GM19452 (cell line): ENCODE results near the gene BAIAP2L1.

Experiments used
- ATAC-seq: cut with Tn5 transposase; IDR thresholded peaks from one replicate; pipeline ENCODE4 v1.9.1; 2021; ENCODE audit not compliant: unreplicated experiment

BAIAP2L1 gene

GRCh38 chr7:98360221-98361130 is 40.4 kb downstream of the BAIAP2L1 start:
- ATAC-seq = no peak

- ATAC-seq = no peak
These were observed 41.5 kb downstream of the BAIAP2L1 start for GRCh38 chr7:98359395-98359794.

- no peak for ATAC-seq
These were observed 42.2 kb downstream of the BAIAP2L1 start for GRCh38 chr7:98358706-98359105.

GRCh38 chr7:98357751-98358161 is 43.1 kb downstream of the BAIAP2L1 start:
- ATAC-seq = no peak

DNA sequence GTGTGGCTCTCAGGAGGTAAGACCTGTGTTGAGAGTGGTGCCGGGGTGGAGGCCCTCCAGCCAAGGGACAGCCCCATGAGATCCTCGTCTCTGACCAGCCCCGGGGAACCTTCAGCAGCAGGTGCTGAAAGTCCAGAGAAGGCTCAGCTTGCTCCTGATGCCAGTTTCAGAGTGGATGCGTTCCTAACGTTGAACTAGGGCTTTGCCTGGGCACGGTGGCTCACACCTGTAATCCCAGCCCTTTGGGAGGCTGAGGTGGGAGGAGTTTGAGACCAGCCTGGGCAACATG is 45.7 kb downstream of the BAIAP2L1 start:
- ATAC-seq = no peak

GRCh38 chr7:98354511-98355249 is 46.2 kb downstream of the BAIAP2L1 start:
- no peak for ATAC-seq

DNA sequence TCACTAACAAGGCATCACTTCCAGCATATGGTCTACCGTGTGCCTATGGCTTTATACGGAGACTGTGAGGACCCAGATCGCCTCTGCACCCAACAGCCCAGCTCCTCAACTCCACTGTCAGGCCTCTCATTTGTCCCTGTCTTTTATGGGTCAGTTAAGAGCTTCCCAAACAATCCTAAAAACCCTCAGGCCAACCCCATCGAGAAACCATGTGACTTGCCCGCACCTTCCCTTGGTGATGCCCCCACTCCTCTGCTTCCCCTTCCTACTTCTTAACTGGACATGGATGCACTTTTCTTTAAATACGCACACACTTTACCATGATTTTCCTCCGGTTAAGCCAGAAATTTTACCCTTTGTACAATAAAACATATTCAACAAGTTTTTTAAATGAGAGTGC is 46.8 kb downstream of the BAIAP2L1 start:
- ATAC-seq = no peak

- no peak for ATAC-seq
These were observed 48.3 kb downstream of the BAIAP2L1 start for GRCh38 chr7:98352621-98353020.

- no peak for ATAC-seq
These were observed 49.8 kb downstream of the BAIAP2L1 start for GRCh38 chr7:98351136-98351535.

DNA sequence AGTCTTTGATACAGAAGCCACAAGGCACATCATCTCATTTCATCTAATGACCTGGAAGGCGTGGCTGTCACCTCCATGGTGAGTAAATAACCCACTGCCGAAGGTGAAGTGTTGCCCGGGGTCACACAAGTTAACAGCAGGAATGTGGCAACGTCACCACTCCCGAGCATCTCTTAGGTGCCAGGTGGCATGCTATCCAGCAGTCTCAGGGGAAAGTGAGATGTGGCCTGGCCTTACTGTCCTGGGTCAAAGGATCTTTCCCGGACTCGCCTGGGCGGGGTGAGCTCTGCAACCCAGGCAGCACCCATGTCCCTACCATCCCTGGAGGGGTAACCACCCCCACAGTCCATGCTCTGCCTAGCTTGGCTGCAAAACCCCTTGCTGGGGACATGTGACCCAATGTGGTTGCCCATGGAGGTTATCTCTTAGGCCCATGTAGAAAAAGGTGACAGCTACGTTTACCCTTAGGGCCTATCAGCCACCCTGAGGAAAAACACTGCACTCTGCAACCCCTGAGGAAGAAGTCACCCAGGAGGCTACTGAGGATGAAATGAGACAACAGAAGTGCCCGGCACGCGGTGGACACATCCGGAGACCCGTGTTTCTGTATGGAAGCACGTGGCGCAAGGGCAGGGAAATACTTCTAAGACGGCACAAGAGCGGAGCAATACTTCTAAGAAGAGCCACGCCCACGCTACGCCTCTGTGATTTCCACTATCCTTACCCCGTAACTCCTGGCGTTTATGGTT is 52.0 kb downstream of the BAIAP2L1 start:
- no peak for ATAC-seq

DNA sequence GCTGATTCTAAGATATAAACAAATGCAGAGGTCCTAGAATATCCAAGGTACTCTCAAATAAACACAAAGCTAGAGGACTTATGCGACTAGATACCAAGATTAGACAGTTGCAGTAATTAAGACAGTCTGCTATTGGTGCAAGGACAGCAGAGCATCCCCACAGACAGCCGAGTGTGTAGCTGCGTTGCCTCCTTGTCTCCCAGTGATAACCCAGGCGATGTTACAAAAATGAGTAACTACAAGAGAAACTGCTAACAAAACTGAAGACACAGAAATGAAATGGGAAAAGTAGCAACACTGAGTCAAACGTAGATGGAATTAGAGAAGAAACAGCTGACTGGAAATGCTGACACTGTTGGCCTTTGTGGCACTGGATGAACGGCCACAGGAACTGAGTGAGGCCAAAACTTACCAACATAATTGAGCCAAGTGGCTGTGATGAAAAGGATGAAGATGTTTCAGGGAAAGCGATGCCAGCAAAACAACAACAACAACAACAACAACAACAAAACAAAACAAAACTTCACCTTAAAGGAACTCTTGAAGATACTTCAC is 54.3 kb downstream of the BAIAP2L1 start:
- ATAC-seq = no peak

DNA sequence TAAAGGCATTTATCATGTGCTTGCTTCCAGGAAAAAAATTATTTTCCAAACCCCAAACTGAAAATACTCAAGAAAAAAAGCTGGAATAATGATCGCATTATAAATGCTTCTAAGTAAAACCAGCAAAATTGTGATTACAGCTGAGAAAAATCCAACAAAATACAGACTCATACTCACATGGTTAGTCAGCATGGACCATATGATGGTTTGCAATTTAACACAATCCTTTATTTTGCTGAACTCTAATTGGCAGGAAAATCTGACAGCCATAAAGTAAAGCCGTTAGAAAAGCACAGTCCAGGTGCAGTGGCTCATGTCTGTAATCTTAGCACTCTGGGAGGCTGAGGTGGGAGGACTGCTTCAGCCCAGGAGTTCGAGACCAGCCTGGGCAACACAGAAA is 59.8 kb downstream of the BAIAP2L1 start:
- no peak for ATAC-seq

DNA sequence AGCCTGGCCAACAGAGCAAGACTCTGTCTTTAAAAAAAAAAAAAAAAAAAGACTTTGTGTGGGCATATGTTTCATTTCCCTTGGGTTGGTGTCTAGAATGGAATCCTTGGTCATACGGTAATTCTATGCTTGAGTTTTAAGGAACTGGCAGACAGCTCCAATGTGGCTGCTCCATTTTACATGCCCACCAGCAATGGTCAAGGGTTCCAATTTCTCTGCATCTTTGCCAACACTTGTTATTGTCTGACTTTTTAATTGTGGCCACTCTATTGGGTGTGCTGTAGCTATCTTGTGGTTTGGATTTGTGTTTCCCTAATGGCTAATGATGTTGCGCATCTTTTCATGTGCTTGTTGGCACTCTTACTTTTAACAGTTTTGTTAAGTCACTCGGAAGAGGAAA is 61.8 kb downstream of the BAIAP2L1 start:
- no peak for ATAC-seq

DNA sequence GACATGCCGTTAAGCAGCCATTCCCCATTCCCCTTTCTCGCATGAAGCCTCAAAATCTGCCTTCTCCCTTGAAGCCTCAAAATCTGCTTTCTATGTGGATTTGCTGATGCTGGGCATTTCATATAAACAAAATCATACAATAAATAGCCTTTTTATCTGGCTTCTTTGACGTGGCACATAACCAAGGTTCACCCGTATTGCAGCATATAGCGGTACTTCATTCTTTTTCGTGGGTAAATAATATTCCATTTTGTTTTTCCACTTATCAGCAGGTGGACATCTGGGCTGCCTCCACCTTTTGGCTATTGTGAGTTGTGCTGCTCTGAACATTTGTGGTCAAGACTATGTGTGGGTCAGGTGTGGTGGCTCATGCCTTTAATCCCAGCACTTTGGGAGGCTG is 62.4 kb downstream of the BAIAP2L1 start:
- ATAC-seq = no peak

DNA sequence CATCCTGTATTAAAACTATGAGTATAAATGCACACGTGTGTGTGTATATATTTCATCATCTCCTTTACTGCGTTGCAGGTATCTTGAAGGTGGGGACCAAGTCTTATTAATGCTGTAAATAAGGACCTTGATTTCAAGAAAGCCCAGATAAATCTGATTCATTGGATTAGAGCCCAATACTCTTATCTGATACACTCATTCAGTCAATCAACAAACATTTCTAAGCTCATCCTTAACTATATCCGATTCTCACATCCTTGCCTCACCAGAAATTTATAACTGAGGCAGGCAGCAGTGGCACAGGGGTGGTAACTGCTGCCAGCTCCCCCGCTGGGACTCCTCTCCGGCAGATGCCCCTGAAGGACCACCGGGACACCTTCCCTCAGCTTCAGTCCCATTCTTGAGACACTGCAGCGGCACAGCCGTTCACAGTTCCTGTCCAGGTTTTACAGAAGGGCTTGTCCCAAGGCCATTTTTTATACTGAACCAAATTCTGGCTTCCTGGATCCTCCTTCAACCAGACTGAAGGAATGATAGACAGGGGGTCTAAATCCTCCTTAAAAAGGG is 65.4 kb downstream of the BAIAP2L1 start:
- ATAC-seq = no peak

DNA sequence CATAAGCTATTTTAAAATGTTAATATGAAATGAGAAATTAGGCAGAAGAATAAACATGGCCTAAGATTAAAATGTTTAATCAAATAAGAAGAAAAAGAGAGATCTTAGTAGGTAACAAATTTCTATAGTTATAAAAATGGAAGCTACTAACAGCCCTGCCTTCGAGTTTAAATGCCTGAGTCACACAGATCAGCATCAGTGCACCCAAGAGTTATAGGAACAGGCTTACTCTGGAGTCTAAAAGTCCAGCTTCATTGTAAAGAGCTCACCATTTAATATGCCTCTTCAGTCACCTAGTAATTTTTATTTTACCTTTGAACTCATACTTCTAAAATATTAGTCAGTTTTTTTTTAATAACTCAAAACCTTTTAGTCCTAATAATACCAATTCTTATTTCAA is 66.8 kb downstream of the BAIAP2L1 start:
- ATAC-seq = no peak

DNA sequence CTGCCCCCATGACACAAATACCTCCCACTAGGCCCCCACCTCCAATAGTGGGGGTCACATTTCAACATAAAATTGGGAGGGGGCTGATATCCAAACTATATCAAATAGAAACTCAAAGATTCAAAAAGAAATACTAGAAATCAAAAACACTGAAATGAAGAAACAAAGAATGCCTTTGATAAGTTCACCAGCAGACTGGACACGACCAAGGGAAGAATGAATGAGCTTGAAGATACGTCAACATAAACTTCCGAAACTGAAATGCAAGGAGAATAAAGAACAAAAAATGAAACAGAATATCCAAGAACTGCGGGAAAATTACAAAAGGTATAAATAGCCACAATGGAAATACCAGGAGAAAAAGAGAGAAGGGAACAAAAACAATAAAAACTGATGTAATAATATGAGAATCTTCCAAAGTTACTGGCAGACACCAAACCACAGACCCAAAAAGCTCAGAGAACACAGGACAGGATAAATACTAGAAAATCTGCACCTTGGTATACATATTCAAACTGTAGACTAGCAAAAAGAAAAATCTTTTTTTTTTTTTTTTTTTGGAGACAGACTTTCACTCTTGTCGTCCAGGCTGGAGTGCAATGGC is 69.9 kb downstream of the BAIAP2L1 start:
- no peak for ATAC-seq

DNA sequence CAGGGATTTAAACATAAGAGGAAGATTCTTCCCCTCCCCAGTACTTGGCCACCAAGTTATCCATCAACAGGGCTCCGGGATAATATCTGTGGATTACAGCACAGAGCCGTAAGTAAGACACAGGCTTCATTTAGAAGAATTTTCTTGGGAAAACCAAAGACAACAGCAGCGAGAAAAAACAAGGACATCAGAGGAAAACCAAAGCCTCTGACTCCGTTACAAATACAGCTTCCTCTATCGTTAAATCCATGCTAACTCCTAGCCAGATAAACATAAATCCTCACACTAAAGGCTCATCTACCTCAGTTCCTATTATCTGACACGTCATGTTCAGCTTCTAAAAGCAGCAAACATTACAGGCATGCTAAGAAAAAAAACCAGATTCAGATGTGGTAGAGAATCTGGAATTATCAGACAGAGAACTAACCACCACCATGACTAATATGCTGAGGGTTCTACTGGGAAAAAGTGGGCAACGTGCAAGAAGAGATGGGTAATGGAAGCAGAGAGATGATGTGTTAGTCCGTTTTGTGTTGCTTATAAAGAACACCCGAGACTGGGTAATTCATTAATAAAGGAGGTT is 71.0 kb downstream of the BAIAP2L1 start:
- ATAC-seq = no peak

GRCh38 chr7:98329100-98329790 is 71.6 kb downstream of the BAIAP2L1 start:
- ATAC-seq = no peak

DNA sequence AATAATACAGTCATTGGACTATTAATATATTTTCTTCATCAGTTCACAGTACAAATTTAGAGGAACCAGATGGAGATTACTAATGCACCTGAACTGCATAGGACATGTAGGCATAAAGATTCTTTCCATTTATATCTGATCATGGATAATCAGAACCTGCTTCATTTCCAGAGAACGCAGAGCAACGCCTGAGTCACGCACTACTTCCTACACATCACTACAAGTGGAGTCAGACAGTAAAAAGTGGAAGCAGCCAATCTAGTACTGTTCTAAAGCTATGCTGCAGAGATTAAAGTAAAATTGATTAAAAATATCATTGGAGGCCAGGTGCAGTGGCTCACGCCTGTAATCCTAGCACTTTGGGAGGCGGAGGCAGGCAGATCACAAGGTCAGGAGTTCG is 76.1 kb downstream of the BAIAP2L1 start:
- no peak for ATAC-seq
